ENCODE results near the gene WNT7A.

DNA sequence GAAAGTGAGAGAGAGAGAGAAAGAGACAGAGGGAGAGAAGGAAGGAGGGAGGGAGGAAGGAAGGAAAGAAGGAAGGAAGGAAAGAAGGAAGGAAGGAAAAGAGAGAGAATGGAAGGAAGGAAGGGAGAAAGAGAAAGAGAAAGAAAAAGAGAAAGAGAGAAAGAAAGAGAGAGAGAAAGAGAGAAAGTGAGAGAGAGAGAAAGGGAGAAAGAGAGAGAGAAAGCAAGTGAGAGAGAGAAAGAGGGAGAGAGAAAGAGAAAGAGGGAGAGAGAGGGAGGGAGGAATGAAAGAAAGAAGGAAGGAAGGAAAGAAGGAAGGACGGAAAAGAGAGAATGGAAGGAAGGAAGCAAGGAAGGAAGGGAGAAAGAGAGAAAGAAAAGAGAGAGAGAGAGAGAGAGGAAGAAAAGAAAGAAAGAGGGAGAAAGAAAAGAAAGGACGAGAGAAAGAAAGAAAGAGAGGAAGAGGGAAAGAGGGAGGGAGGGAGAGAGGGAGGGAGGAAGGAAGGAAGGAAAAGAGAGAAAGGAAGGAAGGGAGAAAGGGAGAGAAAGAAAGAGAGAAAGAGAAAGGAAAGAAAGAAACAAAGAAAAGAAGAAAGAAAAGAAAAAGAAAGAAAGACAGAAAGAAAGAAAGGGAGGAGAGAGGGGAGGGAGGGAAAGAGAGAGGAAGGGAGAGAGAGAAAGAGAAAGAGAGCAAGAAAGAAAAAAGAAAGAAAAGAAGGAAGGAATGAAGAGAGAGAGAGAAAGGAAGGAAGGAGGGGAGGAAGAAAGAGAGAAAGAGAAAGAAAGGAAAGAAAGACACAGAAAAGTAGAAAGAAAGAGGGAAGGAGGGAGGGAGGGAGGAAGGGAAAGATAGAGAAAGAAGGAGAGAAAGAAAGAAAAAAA lies 10.8 kb downstream of the WNT7A start:
- TF ChIP-seq, protein P1, sequence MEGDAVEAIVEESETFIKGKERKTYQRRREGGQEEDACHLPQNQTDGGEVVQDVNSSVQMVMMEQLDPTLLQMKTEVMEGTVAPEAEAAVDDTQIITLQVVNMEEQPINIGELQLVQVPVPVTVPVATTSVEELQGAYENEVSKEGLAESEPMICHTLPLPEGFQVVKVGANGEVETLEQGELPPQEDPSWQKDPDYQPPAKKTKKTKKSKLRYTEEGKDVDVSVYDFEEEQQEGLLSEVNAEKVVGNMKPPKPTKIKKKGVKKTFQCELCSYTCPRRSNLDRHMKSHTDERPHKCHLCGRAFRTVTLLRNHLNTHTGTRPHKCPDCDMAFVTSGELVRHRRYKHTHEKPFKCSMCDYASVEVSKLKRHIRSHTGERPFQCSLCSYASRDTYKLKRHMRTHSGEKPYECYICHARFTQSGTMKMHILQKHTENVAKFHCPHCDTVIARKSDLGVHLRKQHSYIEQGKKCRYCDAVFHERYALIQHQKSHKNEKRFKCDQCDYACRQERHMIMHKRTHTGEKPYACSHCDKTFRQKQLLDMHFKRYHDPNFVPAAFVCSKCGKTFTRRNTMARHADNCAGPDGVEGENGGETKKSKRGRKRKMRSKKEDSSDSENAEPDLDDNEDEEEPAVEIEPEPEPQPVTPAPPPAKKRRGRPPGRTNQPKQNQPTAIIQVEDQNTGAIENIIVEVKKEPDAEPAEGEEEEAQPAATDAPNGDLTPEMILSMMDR (IDR thresholded peaks at IDR 0.05), result no peak
- no peak for TF ChIP-seq EZH2 (IDR thresholded peaks at IDR 0.05)

Measured in neural progenitor cell (in vitro differentiated cells).